Karpas-422 (cell line): ENCODE data around the gene DUSP22. TPM values are rescaled to one million over a fixed set of nuclear protein-coding genes. Genes with fewer than 3 reads are reported as not detected.

Experiments used
- DNase-seq: peaks from one replicate; pipeline ENCODE4 v3.0.0-alpha.2; 2015
- H2AFZ ChIP-seq: fragments of 200-600 bp; sonication (generic); 2 replicates; pipeline ENCODE4 v1.6.1; 2014; ENCODE audit warnings: antibody characterized with exemption, low read length, mixed read lengths
- H3K27ac ChIP-seq: fragments of 200-600 bp; sonication (generic); 2 replicates; pipeline ENCODE4 v1.5.1; 2014; ENCODE audit warnings: mild to moderate bottlenecking, low read length, moderate library complexity
- H3K27me3 ChIP-seq: fragments of 200-600 bp; sonication (generic); 2 replicates; pipeline ENCODE4 v1.6.1; 2014; ENCODE audit warnings: low read length, mixed read lengths
- H3K36me3 ChIP-seq: fragments of 200-600 bp; sonication (generic); 2 replicates; pipeline ENCODE4 v1.6.1; 2014; ENCODE audit warnings: low read length, mixed read lengths; ENCODE audit not compliant: insufficient read depth
- H3K4me1 ChIP-seq: fragments of 200-600 bp; sonication (generic); 2 replicates; pipeline ENCODE4 v1.6.1; 2014; ENCODE audit warnings: mild to moderate bottlenecking, low read length, mixed read lengths
- H3K4me2 ChIP-seq: fragments of 200-600 bp; sonication (generic); 2 replicates; pipeline ENCODE4 v1.6.1; 2014; ENCODE audit warnings: low read length, low read depth, mild to moderate bottlenecking; ENCODE audit not compliant: poor library complexity, severe bottlenecking
- H3K4me3 ChIP-seq: fragments of 200-600 bp; sonication (generic); 2 replicates; pipeline ENCODE4 v1.5.1; 2014; ENCODE audit warnings: mild to moderate bottlenecking, antibody characterized with exemption, low read length, mixed read lengths
- H3K79me2 ChIP-seq: fragments of 200-600 bp; sonication (generic); 2 replicates; pipeline ENCODE4 v1.6.1; 2014; ENCODE audit warnings: mild to moderate bottlenecking, low read length, mixed read lengths
- H3K9ac ChIP-seq: fragments of 200-600 bp; sonication (generic); 2 replicates; pipeline ENCODE4 v1.6.0; 2014; ENCODE audit warnings: low read length
- H3K9me2 ChIP-seq: fragments of 200-600 bp; sonication (generic), shearing (Covaris generic); replicated peaks from 2 replicates; pipeline ENCODE4 v1.6.0; 2014; ENCODE audit warnings: mild to moderate bottlenecking, low read length, moderate library complexity; ENCODE audit not compliant: insufficient read depth
- H3K9me3 ChIP-seq: fragments of 300-700, 200-600 bp; sonication (generic); 2 replicates; pipeline ENCODE4 v1.6.1; 2014; ENCODE audit warnings: low read length, mixed read lengths
- H4K20me1 ChIP-seq: fragments of 200-600 bp; sonication (generic); 2 replicates; pipeline ENCODE4 v1.6.1; 2014; ENCODE audit warnings: mild to moderate bottlenecking, antibody characterized with exemption, low read length, low read depth; ENCODE audit not compliant: insufficient read depth
- total RNA-seq: library from RNA; depleted of rRNA; stranded (reverse); fragments of >200 nt; shearing (Covaris generic); gene quantifications from 2 replicates; pipeline ENCODE4 v1.2.3, GENCODE V29; 2014; ENCODE audit warnings: low replicate concordance

DUSP22 gene
- total RNA-seq, 1 experiment from 2014 or later, result 13.2 TPM

DNA sequence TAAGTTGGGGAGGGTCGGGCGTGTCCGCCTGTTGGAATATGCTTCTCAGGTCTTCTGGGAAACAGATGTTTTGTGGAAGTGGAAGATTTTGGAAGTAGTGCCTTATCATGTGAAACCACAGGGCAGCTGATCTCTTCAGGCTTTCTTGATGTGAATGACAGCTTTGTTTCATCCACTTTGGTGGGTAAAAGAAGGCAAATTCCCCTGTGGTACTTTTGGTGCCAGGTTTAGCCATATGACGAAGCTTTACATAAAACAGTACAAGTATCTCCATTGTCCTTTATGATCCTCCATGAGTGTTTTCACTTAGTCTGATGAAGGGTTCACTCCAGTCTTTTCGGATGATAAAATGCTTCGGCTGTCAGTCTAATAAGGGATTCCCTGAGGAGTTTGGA lies 103.8 kb downstream of the DUSP22 start:
- Histone ChIP-seq H3K36me3 (no peaks in the 10 kb centered on the region), H3K79me2 (no peaks in the 10 kb centered on the region), H3K27me3 (no peaks in the 10 kb centered on the region), H3K9ac (no peak overlapping the region), H3K4me3 (no peak overlapping the region), H3K9me2 (no peaks in the 10 kb centered on the region), H3K4me1 (no peaks in the 10 kb centered on the region), H3K27ac (no peak overlapping the region), H4K20me1 (no peaks in the 10 kb centered on the region), H2AFZ (no peak overlapping the region), H3K4me2 (no peak overlapping the region), H3K9me3 (no peaks in the 10 kb centered on the region)
- DNase-seq, result no peak

DNA sequence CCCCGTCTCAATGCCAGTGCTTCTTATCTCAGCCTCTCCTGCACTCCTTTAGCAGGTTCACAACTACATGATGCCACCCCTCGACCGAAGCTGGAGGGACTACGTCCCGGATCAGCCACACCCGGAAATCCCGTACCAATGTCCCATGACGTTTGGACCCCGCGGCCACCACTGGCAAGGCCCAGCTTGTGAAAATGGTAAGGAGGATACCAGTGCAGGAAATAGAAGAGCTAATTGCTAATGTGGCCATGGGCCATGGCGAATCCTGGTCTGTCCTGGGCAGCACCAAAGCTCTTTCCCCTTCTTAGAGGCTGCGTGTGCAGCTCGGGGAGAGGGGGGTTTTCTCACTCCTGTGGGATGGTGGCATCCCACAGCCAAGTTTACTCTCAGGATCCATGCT lies 104.8 kb downstream of the DUSP22 start:
- no peaks in the 10 kb centered on the region for H3K27me3 ChIP-seq
- no peaks in the 10 kb centered on the region for H4K20me1 ChIP-seq
- H3K4me2 ChIP-seq, result no peak overlapping the region
- H3K79me2 ChIP-seq, result no peaks in the 10 kb centered on the region
- no peak overlapping the region for H3K27ac ChIP-seq
- H3K4me3 ChIP-seq, result no peak overlapping the region
- H2AFZ ChIP-seq, result no peak overlapping the region
- H3K9ac ChIP-seq, result no peak overlapping the region
- no peaks in the 10 kb centered on the region for H3K9me2 ChIP-seq
- H3K4me1 ChIP-seq, result no peaks in the 10 kb centered on the region
- no peaks in the 10 kb centered on the region for H3K36me3 ChIP-seq
- no peaks in the 10 kb centered on the region for H3K9me3 ChIP-seq
- DNase-seq, result no peak

DNA sequence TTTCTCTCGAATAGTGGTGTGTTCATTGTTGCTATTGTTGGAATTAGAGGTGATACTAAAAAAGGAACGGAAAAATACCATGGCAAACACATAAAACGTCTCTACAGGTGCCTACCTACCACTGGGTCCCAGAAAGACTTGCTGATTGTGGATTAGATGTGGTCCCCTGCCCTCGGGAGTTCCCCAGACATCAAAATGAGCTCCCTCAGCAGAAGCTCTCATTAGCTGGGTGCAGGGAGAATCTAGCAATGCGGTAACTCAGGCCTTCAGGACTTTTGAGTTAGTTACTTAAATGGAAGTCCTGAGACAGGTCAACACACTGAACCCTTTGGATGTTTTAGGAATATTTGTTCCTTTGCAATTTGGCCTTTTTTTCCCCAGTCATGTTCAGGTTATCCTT lies 105.3 kb downstream of the DUSP22 start:
- H3K4me3 ChIP-seq, result no peak overlapping the region

DNA sequence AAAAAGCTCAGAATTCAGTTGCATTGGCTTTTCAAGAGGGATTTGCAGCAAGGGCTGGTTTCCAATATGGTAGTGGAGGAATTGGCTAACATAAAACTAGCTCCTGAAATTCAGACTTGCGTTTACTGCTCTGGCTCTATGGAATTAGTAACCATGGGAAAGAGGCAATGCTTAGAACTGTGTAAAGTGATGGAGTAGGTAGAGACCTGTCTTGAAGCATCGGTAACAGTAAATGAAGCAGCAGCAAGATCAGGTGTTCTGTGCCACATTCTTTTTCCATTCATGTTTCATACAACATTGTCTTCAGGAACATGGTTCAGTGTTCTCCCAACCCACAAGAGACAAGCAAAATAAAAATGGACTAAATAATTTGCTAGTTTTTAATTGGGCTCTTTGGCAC lies 105.8 kb downstream of the DUSP22 start:
- no peak overlapping the region for H3K4me2 ChIP-seq
- no peaks in the 10 kb centered on the region for H3K27me3 ChIP-seq
- no peaks in the 10 kb centered on the region for H4K20me1 ChIP-seq
- H3K79me2 ChIP-seq, result no peaks in the 10 kb centered on the region
- DNase-seq, result no peak
- H3K4me3 ChIP-seq, result no peak overlapping the region
- no peak overlapping the region for H3K9ac ChIP-seq
- no peaks in the 10 kb centered on the region for H3K36me3 ChIP-seq
- no peaks in the 10 kb centered on the region for H3K9me2 ChIP-seq
- no peaks in the 10 kb centered on the region for H3K9me3 ChIP-seq
- no peak overlapping the region for H2AFZ ChIP-seq
- no peaks in the 10 kb centered on the region for H3K4me1 ChIP-seq
- H3K27ac ChIP-seq, result no peak overlapping the region

More for the DNA sequence above, 105.3 kb downstream of the DUSP22 start:
- Histone ChIP-seq H3K36me3 (no peaks in the 10 kb centered on the region), H3K9me2 (no peaks in the 10 kb centered on the region), H3K79me2 (no peaks in the 10 kb centered on the region), H3K27ac (no peak overlapping the region), H3K9ac (no peak overlapping the region), H3K9me3 (no peaks in the 10 kb centered on the region), H3K27me3 (no peaks in the 10 kb centered on the region), H3K4me2 (no peak overlapping the region), H4K20me1 (no peaks in the 10 kb centered on the region), H2AFZ (no peak overlapping the region), H3K4me1 (no peaks in the 10 kb centered on the region)
- DNase-seq, result no peak

DNA sequence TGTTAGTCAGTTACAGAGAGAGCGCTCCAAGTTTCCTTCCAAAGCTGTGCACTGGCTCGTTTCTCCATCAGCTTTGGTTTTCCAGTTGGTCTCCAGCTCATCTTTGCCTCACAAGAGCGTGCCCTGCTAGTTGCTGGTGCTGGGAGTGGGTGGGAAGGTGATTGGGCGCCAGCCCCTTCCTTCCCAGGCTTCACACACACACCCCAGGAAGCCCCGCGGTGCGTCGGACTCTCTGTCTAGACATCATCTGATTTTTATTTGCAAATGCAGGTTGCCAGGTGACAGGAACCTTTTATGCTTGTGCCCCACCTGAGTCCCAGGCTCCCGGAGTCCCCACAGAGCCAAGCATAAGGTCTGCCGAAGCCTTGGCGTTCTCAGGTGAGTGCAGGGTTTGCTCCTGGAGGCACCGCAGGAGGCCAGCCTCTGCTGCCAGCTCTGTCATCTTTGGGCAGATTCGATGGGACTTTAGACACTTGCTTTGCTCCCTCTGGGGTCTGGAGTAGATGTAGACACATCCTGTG lies 106.3 kb downstream of the DUSP22 start:
- Histone ChIP-seq H3K27ac (no peak overlapping the region), H3K9me2 (no peaks in the 10 kb centered on the region), H3K79me2 (no peaks in the 10 kb centered on the region), H3K4me2 (no peak overlapping the region), H2AFZ (no peak overlapping the region), H3K9ac (no peak overlapping the region), H3K4me1 (no peaks in the 10 kb centered on the region), H4K20me1 (no peaks in the 10 kb centered on the region), H3K27me3 (no peaks in the 10 kb centered on the region), H3K36me3 (no peaks in the 10 kb centered on the region), H3K4me3 (no peak overlapping the region), H3K9me3 (no peaks in the 10 kb centered on the region)
- no peak for DNase-seq

DNA sequence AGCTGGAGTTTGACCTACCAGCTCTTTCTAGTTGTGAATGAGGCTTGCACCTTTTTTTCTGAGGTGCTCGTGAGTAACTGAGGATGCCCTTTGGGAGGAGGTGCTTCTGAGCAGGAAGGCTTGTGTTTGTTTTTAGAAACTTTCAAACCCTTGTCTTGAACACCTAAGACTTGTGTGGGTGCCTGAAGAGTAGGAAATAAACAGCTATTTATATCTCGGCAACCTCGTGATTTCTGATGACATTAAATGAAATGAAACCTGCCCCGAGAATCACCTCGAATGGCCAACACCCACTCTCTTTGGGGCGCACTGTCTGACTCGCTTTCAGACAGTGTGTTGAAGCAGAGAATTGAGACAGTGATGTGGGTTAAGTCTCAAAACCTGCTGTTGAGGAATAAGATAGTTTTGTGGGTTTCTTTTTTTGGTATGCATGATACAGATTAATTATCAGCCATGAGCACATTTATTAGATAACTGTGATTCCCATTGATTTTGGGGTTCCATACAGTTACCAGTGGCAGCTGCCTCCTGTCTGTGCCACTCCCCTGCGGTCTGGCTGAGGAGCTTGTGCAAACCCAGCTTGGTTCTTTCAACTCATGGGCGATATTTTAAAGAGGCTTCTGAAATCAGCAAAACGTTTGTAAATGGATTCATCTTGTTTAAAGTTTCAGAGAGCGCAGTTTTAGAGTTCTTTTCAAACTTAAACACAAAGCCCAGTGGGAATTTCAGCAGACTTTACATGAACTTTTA lies 107.7 kb downstream of the DUSP22 start:
- no peak overlapping the region for H3K27ac ChIP-seq

DNA sequence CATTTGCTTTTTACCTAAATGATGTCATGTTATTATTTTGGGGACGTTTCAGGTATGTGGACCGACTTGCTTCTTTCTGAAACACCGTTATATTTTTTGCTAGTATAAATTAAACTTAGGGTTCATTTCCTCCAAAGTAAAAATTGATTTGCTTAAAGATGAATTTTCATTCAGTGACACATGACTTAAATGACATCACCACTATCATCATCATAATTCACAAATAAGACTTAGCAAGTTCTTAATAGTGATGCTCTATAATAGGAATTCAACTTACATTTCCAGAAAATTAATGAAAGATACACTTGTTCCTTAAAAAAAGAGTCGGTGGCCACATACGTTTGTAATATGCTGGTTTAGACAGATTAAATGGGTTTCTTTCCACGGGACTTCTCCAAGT lies 108.5 kb downstream of the DUSP22 start:
- H3K36me3 ChIP-seq, result no peaks in the 10 kb centered on the region
- H4K20me1 ChIP-seq, result no peaks in the 10 kb centered on the region

More for the DNA sequence above, 107.7 kb downstream of the DUSP22 start:
- Histone ChIP-seq H3K27me3 (no peaks in the 10 kb centered on the region), H2AFZ (no peak overlapping the region), H3K79me2 (no peaks in the 10 kb centered on the region), H3K9ac (no peak overlapping the region), H4K20me1 (no peaks in the 10 kb centered on the region), H3K4me3 (no peak overlapping the region), H3K4me1 (no peaks in the 10 kb centered on the region), H3K9me3 (no peaks in the 10 kb centered on the region), H3K36me3 (no peaks in the 10 kb centered on the region), H3K9me2 (no peaks in the 10 kb centered on the region), H3K4me2 (no peak overlapping the region)
- DNase-seq, result no peak

More for the DNA sequence above, 108.5 kb downstream of the DUSP22 start:
- no peaks in the 10 kb centered on the region for H3K9me2 ChIP-seq
- no peak overlapping the region for H3K4me2 ChIP-seq
- H3K79me2 ChIP-seq, result no peaks in the 10 kb centered on the region
- no peaks in the 10 kb centered on the region for H3K9me3 ChIP-seq
- H3K9ac ChIP-seq, result no peak overlapping the region
- no peaks in the 10 kb centered on the region for H3K4me1 ChIP-seq
- DNase-seq, result no peak
- no peak overlapping the region for H3K27ac ChIP-seq
- no peaks in the 10 kb centered on the region for H3K27me3 ChIP-seq
- no peak overlapping the region for H3K4me3 ChIP-seq
- H2AFZ ChIP-seq, result no peak overlapping the region
